Islet of Langerhans (tissue), 1 donor: ENCODE data around the gene ZNF44.
"Not testable (repeated sequence)": the region's sequence is repeated elsewhere in the genome, so short reads cannot be mapped to it uniquely, and the experiment has no call there.

Experiments used
- FAIRE-seq: peaks from one replicate; lab custom pipeline; 2011; peaks lifted over from hg19 to GRCh38; lab: Jason Lieb, UNC

Gene ZNF44

GRCh38 chr19:12294249-12295158 lies at the start of gene ZNF44:
Gene ZNF44, minus strand, starts transcription at chr19:12294883. Its CDS starts 189 bp downstream, at chr19:12294694.
- FAIRE-seq, result peak; percentile 61

- no peak for FAIRE-seq
Observed at GRCh38 chr19:12333162-12334159, 38.8 kb upstream of the ZNF44 start, which contains the start of gene ZNF563. Gene ZNF563, minus strand, starts transcription at chr19:12333633. Its CDS starts 151 bp downstream, at chr19:12333482.

- FAIRE-seq, result no peak
Observed at GRCh38 chr19:12331211-12331941, 36.7 kb upstream of the ZNF44 start.

- FAIRE-seq, result no peak
Observed at GRCh38 chr19:12330340-12330739, 35.7 kb upstream of the ZNF44 start.

- no peak for FAIRE-seq
Observed at GRCh38 chr19:12325690-12326089, 31.0 kb upstream of the ZNF44 start.

GRCh38 chr19:12318782-12319413 lies 24.2 kb upstream of the ZNF44 start:
- no peak for FAIRE-seq

- no peak for FAIRE-seq
Observed at GRCh38 chr19:12314553-12314952, 19.9 kb upstream of the ZNF44 start.

GRCh38 chr19:12308891-12309290 lies 14.2 kb upstream of the ZNF44 start:
- FAIRE-seq, result not testable (repeated sequence)

GRCh38 chr19:12295191-12295590 lies 508 bp upstream of the ZNF44 start:
- FAIRE-seq, result no peak

- no peak for FAIRE-seq
Observed at GRCh38 chr19:12293777-12294248, 870 bp downstream of the ZNF44 start.

GRCh38 chr19:12289790-12290065 lies 5.0 kb downstream of the ZNF44 start:
- no peak for FAIRE-seq

- no peak for FAIRE-seq
Observed at GRCh38 chr19:12287958-12288500, 6.7 kb downstream of the ZNF44 start.

GRCh38 chr19:12284631-12285030 lies 10.1 kb downstream of the ZNF44 start:
- FAIRE-seq, result no peak

- FAIRE-seq, result no peak
Observed at GRCh38 chr19:12284226-12284625, 10.5 kb downstream of the ZNF44 start.

GRCh38 chr19:12278713-12279112 lies 16.0 kb downstream of the ZNF44 start:
- no peak for FAIRE-seq

GRCh38 chr19:12272980-12273901 lies 21.4 kb downstream of the ZNF44 start:
- FAIRE-seq, result no peak

- FAIRE-seq, result no peak
Observed at GRCh38 chr19:12272386-12272785, 22.3 kb downstream of the ZNF44 start.

GRCh38 chr19:12270854-12271253 lies 23.8 kb downstream of the ZNF44 start:
- FAIRE-seq, result no peak

GRCh38 chr19:12265921-12266704 lies 28.6 kb downstream of the ZNF44 start:
- no peak for FAIRE-seq
